HG02623 (cell line): Measurements from ENCODE around the gene ARPC3.
"Not testable (repeated sequence)": the region's sequence is repeated elsewhere in the genome, so short reads cannot be mapped to it uniquely, and the experiment has no call there.

Source experiments
- ATAC-seq: cut with Tn5 transposase; IDR thresholded peaks from one replicate; pipeline ENCODE4 v1.9.1; 2021; ENCODE audit warnings: moderate library complexity; ENCODE audit not compliant: unreplicated experiment

The ARPC3 gene

GRCh38 chr12:110420644-110421043 lies 29.5 kb downstream of the ARPC3 start:
- not testable (repeated sequence) for ATAC-seq

GRCh38 chr12:110417113-110417512 lies 33.0 kb downstream of the ARPC3 start:
- not testable (repeated sequence) for ATAC-seq

- not testable (repeated sequence) for ATAC-seq
Observed at GRCh38 chr12:110410086-110410485, 40.1 kb downstream of the ARPC3 start.

- not testable (repeated sequence) for ATAC-seq
Observed at GRCh38 chr12:110405126-110405662, 44.9 kb downstream of the ARPC3 start.

GRCh38 chr12:110403976-110404682 lies 46.0 kb downstream of the ARPC3 start:
- ATAC-seq: no peak

GRCh38 chr12:110403146-110403975 lies 46.8 kb downstream of the ARPC3 start, which contains the start of gene ANAPC7:
Gene ANAPC7 (minus strand): TSS chr12:110403708. CDS start chr12:110403627, 81 bp downstream.
- no peak for ATAC-seq
